PFSK-1 (cell line): ENCODE results near the gene HTR4.

ENCODE experiments used
- POLR2AphosphoS5 ChIP-seq: IDR thresholded peaks from 2 replicates; pipeline ENCODE4 v1.6.1; 2012; ENCODE audit warnings: low read depth, mild to moderate bottlenecking, control low read depth, low read length, moderate library complexity
- REST ChIP-seq, 2 experiments: IDR thresholded peaks; 2 replicates each; pipeline versions ENCODE4 v1.6.1 to v1.8.0; 2011 to 2012; ENCODE audit warnings: low read depth in 2 of 2, low read length in 2 of 2, control low read depth in 1 of 2, inconsistent platforms in 1 of 2, mild to moderate bottlenecking in 1 of 2, moderate library complexity in 1 of 2; ENCODE audit not compliant: insufficient read depth in 1 of 2
- SIN3A ChIP-seq: IDR thresholded peaks from 2 replicates; pipeline ENCODE4 v1.6.1; 2012; ENCODE audit warnings: mild to moderate bottlenecking, low read length, moderate library complexity, borderline replicate concordance; ENCODE audit not compliant: insufficient read depth
- TAF1 ChIP-seq: IDR thresholded peaks from 2 replicates; pipeline ENCODE4 v1.6.1; 2012; ENCODE audit warnings: low read length, control low read depth, borderline replicate concordance; ENCODE audit not compliant: insufficient read depth

- TF ChIP-seq REST (IDR thresholded peaks at IDR 0.05; ENCODE audit: insufficient read depth in 1 of 2, low read depth in 2 of 2, low read length in 2 of 2) (no peak), TAF1 (no peak), POLR2AphosphoS5 (no peak), SIN3A (no peak)
Observed at GRCh38 chr5:148696187-148697036, 42.1 kb upstream of the HTR4 start.
